Stimulated activated CD4-positive, alpha-beta T cell treated with anti-CD3 and anti-CD28 coated beads, Interleukin-4, amount 100 ng/mL, for 4 hours (primary cell): ENCODE data around the gene HK1.
"Not testable (repeated sequence)": the region's sequence is repeated elsewhere in the genome, so short reads cannot be mapped to it uniquely, and the experiment has no call there.

ENCODE experiments used
- DNase-seq, 2 experiments: peaks; one replicate each; pipeline ENCODE4 v3.0.0-alpha.2; 2020

The HK1 gene

DNA sequence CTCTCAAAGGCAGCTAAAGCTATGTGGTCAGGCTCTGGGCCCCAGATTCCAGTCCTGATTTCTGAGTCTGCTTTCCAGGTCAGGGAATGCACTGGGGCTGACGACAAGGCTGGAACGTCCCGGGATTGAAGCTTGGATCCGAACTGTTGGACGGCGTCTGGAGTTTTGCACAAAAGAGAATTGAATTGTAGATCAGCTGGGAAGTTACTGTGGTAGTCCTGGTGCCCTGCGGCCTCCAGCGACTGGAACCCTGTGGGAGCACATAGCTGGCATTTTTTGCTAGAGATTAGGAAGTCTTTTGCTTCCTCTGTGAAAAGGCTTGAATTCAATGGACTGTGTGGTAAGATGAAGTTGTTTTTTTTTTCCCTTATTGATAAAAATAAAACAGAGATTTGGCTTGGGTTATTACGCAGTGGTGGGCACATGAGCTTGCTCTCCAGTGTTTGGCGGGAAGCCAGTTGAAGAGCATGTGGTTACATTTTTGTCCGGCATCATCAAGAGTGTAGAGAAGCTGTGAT is at the start of gene HK1:
Gene HK1 (plus strand): TSS at position 51 of the 518 bp plus-strand sequence.
- DNase-seq = no peak

- no peak for DNase-seq
Observed at GRCh38 chr10:69229616-69229916, 48.7 kb upstream of the HK1 start.

DNA sequence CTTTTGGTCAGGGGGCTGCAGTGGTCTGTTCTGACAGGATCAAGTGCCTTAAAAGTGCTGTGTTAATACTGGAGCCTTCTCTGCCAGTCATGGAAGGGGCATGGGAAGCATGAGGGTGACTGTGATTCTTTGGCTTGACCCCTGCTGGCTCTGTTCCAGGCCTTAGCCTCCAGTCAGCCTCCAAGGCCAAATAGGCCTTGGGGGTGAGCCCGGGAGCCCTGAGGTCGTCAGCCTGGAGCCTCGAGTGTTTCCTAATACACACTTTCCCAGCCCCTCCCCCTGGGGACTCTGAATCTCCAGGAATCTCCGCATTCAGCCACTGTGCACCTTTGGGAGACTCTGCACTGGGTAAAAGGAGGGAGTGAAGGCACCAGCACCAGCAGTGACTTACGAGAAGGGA is 48.2 kb upstream of the HK1 start:
- DNase-seq = no peak

- DNase-seq = no peak
Observed at GRCh38 chr10:69232252-69232651, 46.0 kb upstream of the HK1 start.

GRCh38 chr10:69232736-69233480 is 45.4 kb upstream of the HK1 start:
- DNase-seq = peak in 1 of 2 experiments; percentile 31

- DNase-seq = no peak
Observed at GRCh38 chr10:69234447-69234846, 43.8 kb upstream of the HK1 start.

- peak; percentile 75 to 88 for DNase-seq
Observed at GRCh38 chr10:69237528-69238159, 40.7 kb upstream of the HK1 start.

- DNase-seq = no peak
Observed at GRCh38 chr10:69239136-69239535, 39.2 kb upstream of the HK1 start.

DNA sequence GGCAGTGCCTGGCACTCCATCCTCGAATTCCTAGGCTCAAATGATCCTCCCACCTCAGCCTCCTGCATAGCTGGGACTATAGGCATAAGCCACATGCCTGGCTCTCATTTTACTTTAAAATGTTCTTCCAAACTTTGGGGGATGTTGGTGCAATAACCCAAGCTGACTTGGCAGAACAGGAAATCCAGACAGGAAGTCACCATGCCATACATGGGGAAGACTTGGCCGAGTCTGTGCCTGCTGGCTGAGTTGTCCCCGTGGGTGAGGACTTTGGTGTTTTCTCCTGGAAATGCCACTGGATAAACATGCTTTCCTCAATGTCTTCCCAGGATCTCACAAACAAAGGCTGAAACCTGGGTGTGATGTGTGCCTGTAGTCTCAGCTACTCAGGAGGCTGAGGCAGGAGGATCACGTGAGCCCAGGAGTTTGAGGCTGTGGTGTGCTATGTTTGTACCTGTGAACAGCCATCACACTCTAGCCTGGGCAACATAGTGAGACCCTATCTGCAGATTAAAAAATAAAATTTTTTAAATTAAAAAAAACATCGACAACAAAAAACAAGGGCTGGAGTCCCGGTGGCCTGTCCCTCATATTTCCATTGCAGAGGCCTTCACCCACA is 38.4 kb upstream of the HK1 start:
- DNase-seq = no peak

DNA sequence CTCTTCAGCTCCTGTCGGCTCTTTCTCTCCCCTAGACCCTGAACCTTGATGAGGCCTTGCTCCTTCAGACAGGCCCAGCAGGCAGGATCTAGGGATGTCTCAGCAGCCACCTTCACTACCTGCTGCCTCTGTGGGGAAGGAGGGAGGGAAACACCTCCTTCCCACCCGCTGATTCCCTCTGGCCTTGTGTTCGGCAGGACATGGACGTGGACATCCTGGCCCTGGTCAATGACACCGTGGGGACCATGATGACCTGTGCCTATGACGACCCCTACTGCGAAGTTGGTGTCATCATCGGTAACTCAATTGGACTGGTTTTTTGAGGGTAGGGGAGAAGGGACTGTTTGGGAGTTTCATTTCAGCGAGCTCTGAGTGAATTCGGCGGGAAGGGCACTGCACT is 37.8 kb upstream of the HK1 start:
- DNase-seq = no peak

DNA sequence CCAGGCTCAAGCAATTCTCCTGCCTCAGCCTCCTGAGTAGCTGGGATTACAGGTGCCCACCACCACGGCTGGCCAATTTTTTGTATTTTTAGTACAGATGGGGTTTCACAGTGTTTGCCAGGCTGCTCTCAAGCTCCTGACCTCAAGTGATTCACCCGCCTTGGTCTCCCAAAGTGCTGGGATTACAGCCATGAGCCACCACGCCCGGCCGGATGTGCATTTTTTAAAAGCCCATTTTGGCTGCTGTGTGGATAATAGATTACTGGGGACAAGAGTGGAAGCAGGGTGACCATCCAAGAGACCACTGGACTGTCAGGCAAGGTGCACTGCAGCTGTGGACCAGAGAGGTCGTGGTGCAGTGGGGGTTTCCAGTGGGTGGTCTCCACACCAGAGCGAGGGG is 36.7 kb upstream of the HK1 start:
- no peak for DNase-seq

- no peak for DNase-seq
Observed at GRCh38 chr10:69242040-69242851, 36.0 kb upstream of the HK1 start.

- no peak for DNase-seq
Observed at GRCh38 chr10:69242852-69243212, 35.5 kb upstream of the HK1 start.

DNA sequence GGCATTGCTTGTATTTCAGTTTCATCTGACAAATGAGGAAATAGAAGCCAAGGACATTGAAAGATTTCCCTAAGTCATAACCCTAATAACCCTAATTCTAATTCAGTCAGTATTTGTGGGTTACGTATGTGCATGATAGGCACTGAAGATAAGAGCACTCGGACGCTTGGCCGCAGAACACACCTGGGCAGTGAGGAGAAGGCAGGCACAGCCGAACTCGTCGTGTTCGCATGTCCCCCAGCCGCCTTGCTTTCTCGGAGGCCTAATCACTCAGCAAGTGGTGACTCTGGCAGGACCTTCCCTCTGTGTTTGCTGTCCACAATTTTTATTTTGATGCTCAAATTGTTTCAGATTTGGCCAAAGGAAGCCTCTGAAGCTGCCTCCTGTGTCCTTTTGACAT is 34.5 kb upstream of the HK1 start:
- no peak for DNase-seq

GRCh38 chr10:69246036-69246435 is 32.3 kb upstream of the HK1 start:
- DNase-seq = no peak

GRCh38 chr10:69246581-69247312 is 31.5 kb upstream of the HK1 start:
- DNase-seq = no peak

DNA sequence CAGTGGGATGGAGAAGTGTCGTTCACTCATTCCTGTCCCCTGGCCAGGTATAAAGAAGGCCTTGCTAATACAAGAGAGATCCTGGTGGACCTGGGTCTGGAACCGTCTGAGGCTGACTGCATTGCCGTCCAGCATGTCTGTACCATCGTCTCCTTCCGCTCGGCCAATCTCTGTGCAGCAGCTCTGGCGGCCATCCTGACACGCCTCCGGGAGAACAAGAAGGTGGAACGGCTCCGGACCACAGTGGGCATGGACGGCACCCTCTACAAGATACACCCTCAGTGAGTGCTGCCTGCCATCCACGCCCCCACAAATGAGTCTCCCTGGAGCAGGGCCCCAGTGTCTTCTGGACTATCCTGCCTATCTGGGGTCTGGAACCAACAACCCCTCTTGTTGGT is 31.0 kb upstream of the HK1 start:
- no peak for DNase-seq

GRCh38 chr10:69248117-69248730 is 30.1 kb upstream of the HK1 start:
- DNase-seq = no peak

DNA sequence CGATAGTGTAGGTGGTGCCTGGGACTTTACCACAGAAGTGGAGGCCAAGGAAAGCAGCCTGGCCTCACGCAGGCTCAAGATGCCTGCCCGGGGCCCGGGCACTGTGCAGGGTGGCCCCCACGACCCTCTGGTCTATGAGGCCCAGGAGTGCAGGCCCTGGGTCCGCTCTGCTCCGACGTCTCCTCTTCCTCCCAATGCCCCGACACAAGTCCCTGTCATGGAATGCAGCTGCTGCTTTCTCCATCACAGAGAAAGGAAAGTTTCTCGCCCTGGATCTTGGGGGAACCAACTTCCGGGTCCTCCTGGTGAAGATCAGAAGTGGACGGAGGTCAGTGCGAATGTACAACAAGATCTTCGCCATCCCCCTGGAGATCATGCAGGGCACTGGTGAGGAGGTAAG is 28.3 kb upstream of the HK1 start:
- DNase-seq = no peak

GRCh38 chr10:69251417-69251816 is 26.9 kb upstream of the HK1 start:
- DNase-seq = not testable (repeated sequence)

DNA sequence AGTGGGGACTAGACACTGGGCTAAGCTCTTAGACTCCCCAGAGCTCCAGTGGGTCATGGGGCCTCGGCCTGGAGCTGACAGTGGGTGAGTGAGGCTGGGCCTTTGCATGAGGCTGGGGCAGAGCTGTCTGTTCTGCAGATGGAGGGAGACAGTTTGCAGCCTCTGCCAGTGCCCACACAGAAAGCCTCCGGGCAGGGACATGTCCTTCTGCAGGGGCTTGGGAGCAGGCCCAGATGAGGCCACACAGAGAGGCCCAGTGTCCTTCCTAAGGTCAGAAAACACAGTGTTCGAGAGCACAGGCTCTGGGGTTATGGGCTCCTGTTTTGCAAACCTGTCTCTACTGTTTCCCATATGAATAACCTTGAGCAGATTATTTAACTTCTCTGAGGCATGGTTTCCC is 25.1 kb upstream of the HK1 start:
- no peak for DNase-seq

GRCh38 chr10:69254877-69255276 is 23.4 kb upstream of the HK1 start:
- no peak for DNase-seq
